ENCODE data around the gene PROM1.

GRCh38 chr4:16078195-16078760, 5.5 kb downstream of the PROM1 start:
- TF ChIP-seq CTCF (IDR thresholded peaks at IDR 0.05) (no peak), POLR2A (IDR thresholded peaks at IDR 0.05) (no peak)
